ENCODE measurements around the gene HMCN2. TPM values are rescaled to one million over a fixed set of nuclear protein-coding genes. Genes with fewer than 3 reads are reported as not detected.

HMCN2 gene
- total and polyA plus RNA-seq, 2 experiments from 2014 or later = not detected

GRCh38 chr9:130450344-130451003 lies 184.9 kb downstream of the HMCN2 start:
- Histone ChIP-seq H3K4me2 (ENCODE audit: unreplicated experiment) (no peak overlapping the region), H3K36me3 (ENCODE audit: low read depth) (no peaks in the 10 kb centered on the region), H4K20me1 (ENCODE audit: insufficient read depth) (no peaks in the 10 kb centered on the region), H3K9me3 (ENCODE audit: low read depth) (no peaks in the 10 kb centered on the region), H3F3A (ENCODE audit: insufficient read depth) (peaks cover 14% of the 10 kb centered on the region), H3K4me1 (ENCODE audit: insufficient read depth) (peaks cover 37% of the 10 kb centered on the region), H2AFZ (no peak overlapping the region), H3K27me3 (replicated peaks; ENCODE audit: insufficient read depth) (no peaks in the 10 kb centered on the region), H3K9ac (no peak overlapping the region), H3K4me3 (no peak overlapping the region), H3K27ac (no peak overlapping the region), H3K79me2 (ENCODE audit: insufficient read depth) (peaks cover 32% of the 10 kb centered on the region), H3K9me2 (ENCODE audit: insufficient read depth) (no peaks in the 10 kb centered on the region)
- in situ Hi-C loops (cut with MboI) = loop anchor here (10.0 kb wide), 1 partner anchor 234 kb away; no protein-coding TSS in a partner anchor
- TF ChIP-seq EZH2 (IDR thresholded peaks at IDR 0.05; ENCODE audit: insufficient read depth, poor library complexity, severe bottlenecking) = no peak
- TF ChIP-seq EZH2phosphoT487 (IDR thresholded peaks at IDR 0.05; ENCODE audit: insufficient read depth, low read depth) = no peak
- 79 to 80% methylated on average over 15 of the region's 15 CpGs for WGBS, 2 experiments (ENCODE audit: low coverage in 1 of 2, low lambda C conversion rate in 2 of 2, missing lambda C conversion rate in 2 of 2)
- no peak for DNase-seq

GRCh38 chr9:130451004-130451390 lies 185.4 kb downstream of the HMCN2 start:
- WGBS, 2 experiments (ENCODE audit: low coverage in 1 of 2, low lambda C conversion rate in 2 of 2, missing lambda C conversion rate in 2 of 2) = 67 to 69% methylated on average over 13 to 14 of the region's 14 CpGs

GRCh38 chr9:130451509-130452388 lies 186.2 kb downstream of the HMCN2 start:
- Histone ChIP-seq H3K4me1 (ENCODE audit: insufficient read depth) (peaks cover 27% of the 10 kb centered on the region), H3K79me2 (ENCODE audit: insufficient read depth) (peaks cover 32% of the 10 kb centered on the region), H3K27ac (no peak overlapping the region), H4K20me1 (ENCODE audit: insufficient read depth) (no peaks in the 10 kb centered on the region), H3K36me3 (ENCODE audit: low read depth) (no peaks in the 10 kb centered on the region), H3K4me2 (ENCODE audit: unreplicated experiment) (peak overlapping the region; percentile 40), H3K9ac (no peak overlapping the region), H3F3A (ENCODE audit: insufficient read depth) (peaks cover 7% of the 10 kb centered on the region), H2AFZ (no peak overlapping the region), H3K9me2 (ENCODE audit: insufficient read depth) (no peaks in the 10 kb centered on the region), H3K9me3 (ENCODE audit: low read depth) (no peaks in the 10 kb centered on the region), H3K27me3 (replicated peaks; ENCODE audit: insufficient read depth) (no peaks in the 10 kb centered on the region), H3K4me3 (no peak overlapping the region)
- TF ChIP-seq EZH2 (IDR thresholded peaks at IDR 0.05; ENCODE audit: insufficient read depth, poor library complexity, severe bottlenecking) = no peak
- TF ChIP-seq EZH2phosphoT487 (IDR thresholded peaks at IDR 0.05; ENCODE audit: insufficient read depth, low read depth) = no peak
- 50 to 55% methylated on average over 21 to 23 of the region's 23 CpGs for WGBS, 2 experiments (ENCODE audit: low coverage in 1 of 2, low lambda C conversion rate in 2 of 2, missing lambda C conversion rate in 2 of 2)
- in situ Hi-C loops (cut with MboI) = loop anchor here (10.0 kb wide), 1 partner anchor 233 kb away; no protein-coding TSS in a partner anchor
- peak; percentile 98 for DNase-seq

More at GRCh38 chr9:130451004-130451390, 185.4 kb downstream of the HMCN2 start:
- H3K9ac ChIP-seq = no peak overlapping the region
- no peaks in the 10 kb centered on the region for H3K9me3 ChIP-seq (ENCODE audit: low read depth)
- in situ Hi-C loops (cut with MboI) = loop anchor here (10.0 kb wide), 1 partner anchor 234 kb away; no protein-coding TSS in a partner anchor
- H4K20me1 ChIP-seq (ENCODE audit: insufficient read depth) = no peaks in the 10 kb centered on the region
- peaks cover 32% of the 10 kb centered on the region for H3K79me2 ChIP-seq (ENCODE audit: insufficient read depth)
- H3F3A ChIP-seq (ENCODE audit: insufficient read depth) = peaks cover 9% of the 10 kb centered on the region
- no peaks in the 10 kb centered on the region for H3K9me2 ChIP-seq (ENCODE audit: insufficient read depth)
- no peak overlapping the region for H2AFZ ChIP-seq
- H3K27me3 ChIP-seq (replicated peaks; ENCODE audit: insufficient read depth) = no peaks in the 10 kb centered on the region
- DNase-seq = no peak
- no peak overlapping the region for H3K27ac ChIP-seq
- TF ChIP-seq EZH2phosphoT487 (IDR thresholded peaks at IDR 0.05; ENCODE audit: insufficient read depth, low read depth) (no peak), EZH2 (IDR thresholded peaks at IDR 0.05; ENCODE audit: insufficient read depth, poor library complexity, severe bottlenecking) (no peak)
- no peak overlapping the region for H3K4me3 ChIP-seq
- H3K36me3 ChIP-seq (ENCODE audit: low read depth) = no peaks in the 10 kb centered on the region
- no peak overlapping the region for H3K4me2 ChIP-seq (ENCODE audit: unreplicated experiment)
- H3K4me1 ChIP-seq (ENCODE audit: insufficient read depth) = peaks cover 33% of the 10 kb centered on the region

GRCh38 chr9:130452835-130453234 lies 187.3 kb downstream of the HMCN2 start:
- Histone ChIP-seq H4K20me1 (ENCODE audit: insufficient read depth) (no peaks in the 10 kb centered on the region), H3K27ac (no peak overlapping the region), H3K36me3 (ENCODE audit: low read depth) (no peaks in the 10 kb centered on the region), H3F3A (ENCODE audit: insufficient read depth) (no peaks in the 10 kb centered on the region), H3K27me3 (replicated peaks; ENCODE audit: insufficient read depth) (no peaks in the 10 kb centered on the region), H2AFZ (no peak overlapping the region), H3K9me2 (ENCODE audit: insufficient read depth) (no peaks in the 10 kb centered on the region), H3K4me3 (no peak overlapping the region), H3K79me2 (ENCODE audit: insufficient read depth) (peaks cover 25% of the 10 kb centered on the region), H3K9ac (no peak overlapping the region), H3K4me2 (ENCODE audit: unreplicated experiment) (no peak overlapping the region), H3K9me3 (ENCODE audit: low read depth) (no peaks in the 10 kb centered on the region), H3K4me1 (ENCODE audit: insufficient read depth) (peaks cover 17% of the 10 kb centered on the region)
- no peak for TF ChIP-seq EZH2 (IDR thresholded peaks at IDR 0.05; ENCODE audit: insufficient read depth, poor library complexity, severe bottlenecking)
- no peak for TF ChIP-seq EZH2phosphoT487 (IDR thresholded peaks at IDR 0.05; ENCODE audit: insufficient read depth, low read depth)
- 79 to 85% methylated on average over 4 of the region's 4 CpGs for WGBS, 2 experiments (ENCODE audit: low coverage in 1 of 2, low lambda C conversion rate in 2 of 2, missing lambda C conversion rate in 2 of 2)
- in situ Hi-C loops (cut with MboI) = loop anchor here (10.0 kb wide), 1 partner anchor 232 kb away; no protein-coding TSS in a partner anchor
- DNase-seq = no peak

Measured in GM23248 (cell line).